Lung (tissue), 12 donors: ENCODE measurements around the gene GLRX5. TPM values are rescaled to one million over a fixed set of nuclear protein-coding genes. Genes with fewer than 3 reads are reported as not detected.

Source experiments
- ATAC-seq: fragments of 200-7000 bp; cut with Tn5 transposase; one replicate; pipeline ENCODE4 v1.9.1; 2020; ENCODE audit warnings: moderate number of reproducible peaks; ENCODE audit not compliant: insufficient read depth, low FRiP score
- DNase-seq, 3 donors: peaks; one replicate each; pipeline ENCODE4 v3.0.0-alpha.2; 2013 to 2017
- H3K27ac ChIP-seq, 2 donors: one replicate each; pipeline ENCODE4 v1.5.1; 2013; ENCODE audit warnings: mild to moderate bottlenecking in 2 of 2, moderate library complexity in 2 of 2, control low read depth in 1 of 2, inconsistent platforms in 1 of 2, low read depth in 1 of 2, low read length in 1 of 2
- H3K27me3 ChIP-seq, 3 donors: one replicate each; pipeline ENCODE4 v1.5.1; 2013; ENCODE audit warnings: low read length in 2 of 3; ENCODE audit not compliant: control insufficient read depth in 3 of 3, insufficient read depth in 3 of 3
- H3K36me3 ChIP-seq, 4 donors: one replicate each; pipeline ENCODE4 v1.5.1; 2013; ENCODE audit warnings: low read length in 4 of 4, mild to moderate bottlenecking in 1 of 4, moderate library complexity in 1 of 4; ENCODE audit not compliant: control insufficient read depth in 4 of 4, insufficient read depth in 4 of 4
- H3K4me1 ChIP-seq, 5 donors: one replicate each; pipeline ENCODE4 v1.5.1; 2013; ENCODE audit warnings: low read length in 5 of 5, mild to moderate bottlenecking in 2 of 5, moderate library complexity in 1 of 5; ENCODE audit not compliant: control insufficient read depth in 5 of 5, insufficient read depth in 5 of 5
- H3K4me3 ChIP-seq: one replicate; pipeline ENCODE4 v1.5.1; 2013; ENCODE audit warnings: mild to moderate bottlenecking, control low read depth, moderate library complexity
- H3K9ac ChIP-seq, 2 donors: one replicate each; pipeline ENCODE4 v1.5.1; 2013; ENCODE audit warnings: low read length in 2 of 2, control low read depth in 1 of 2; ENCODE audit not compliant: insufficient read depth in 1 of 2
- H3K9me3 ChIP-seq, 4 donors: one replicate each; pipeline ENCODE4 v1.5.1; 2013; ENCODE audit warnings: low read length in 3 of 4, mild to moderate bottlenecking in 1 of 4, moderate library complexity in 1 of 4; ENCODE audit not compliant: control insufficient read depth in 4 of 4, insufficient read depth in 3 of 4
- WGBS, 2 donors: extraction: QIAGEN DNeasy Blood & Tissue Kit; methylation state at CpG; one replicate each; pipeline ENCODE4 v1.1.7; 2013; 5-methylcytosine and 5-hydroxymethylcytosine counted together
- polyA plus RNA-seq, 2 donors: library from polyadenylated mRNA; stranded (reverse); fragments of 200-250 nt; gene quantifications; one replicate each; pipeline ENCODE4 v1.2.1, GENCODE V29; 2013
- total RNA-seq, 2 donors: library from RNA; depleted of rRNA in 1 of 2; stranded (reverse); fragments of >200 nt in 1 of 2; gene quantifications; one replicate each; pipeline ENCODE4 v1.2.1, GENCODE V29; 2014 to 2021
- TF ChIP-seq, protein P1 (sequence below): IDR thresholded peaks from 2 replicates; pipeline ENCODE4 v1.5.1; 2012; ENCODE audit warnings: mild to moderate bottlenecking; ENCODE audit errors: control extremely low read depth, extremely low read depth
- donor health status: control.
- donor health status: control.
- donor health status: Bipolar disorder and iron deficiency.
- donor health status: healthy.
- donor health status: DM: yes; HTN: yes; CAD: no.

The GLRX5 gene
- total and polyA plus RNA-seq, 4 donors = 22.4 to 35.6 (median 29.1) TPM

DNA sequence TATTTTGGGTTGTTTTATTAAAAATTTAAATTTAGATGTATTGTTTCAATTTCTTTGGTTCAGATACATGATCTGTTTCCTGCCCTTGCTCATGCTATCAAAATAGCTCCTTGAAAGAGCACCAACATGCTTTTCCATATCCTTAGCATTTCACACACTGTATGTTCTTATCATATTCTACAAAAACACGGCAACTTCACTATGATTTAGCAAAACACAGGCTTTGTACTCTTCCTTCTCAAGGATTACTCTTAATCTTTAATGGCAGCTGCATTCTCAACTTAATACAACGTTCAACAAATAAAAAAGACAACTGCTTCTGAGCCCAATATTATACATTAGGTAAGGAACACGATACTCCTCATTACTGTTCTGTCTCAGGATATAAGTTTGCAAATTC lies 2.9 kb upstream of the GLRX5 start:
- DNase-seq (no peak), ATAC-seq (no peak)
- 55 to 61% methylated on average over 3 of the region's 3 CpGs for WGBS, 2 donors
- TF ChIP-seq, protein P1, sequence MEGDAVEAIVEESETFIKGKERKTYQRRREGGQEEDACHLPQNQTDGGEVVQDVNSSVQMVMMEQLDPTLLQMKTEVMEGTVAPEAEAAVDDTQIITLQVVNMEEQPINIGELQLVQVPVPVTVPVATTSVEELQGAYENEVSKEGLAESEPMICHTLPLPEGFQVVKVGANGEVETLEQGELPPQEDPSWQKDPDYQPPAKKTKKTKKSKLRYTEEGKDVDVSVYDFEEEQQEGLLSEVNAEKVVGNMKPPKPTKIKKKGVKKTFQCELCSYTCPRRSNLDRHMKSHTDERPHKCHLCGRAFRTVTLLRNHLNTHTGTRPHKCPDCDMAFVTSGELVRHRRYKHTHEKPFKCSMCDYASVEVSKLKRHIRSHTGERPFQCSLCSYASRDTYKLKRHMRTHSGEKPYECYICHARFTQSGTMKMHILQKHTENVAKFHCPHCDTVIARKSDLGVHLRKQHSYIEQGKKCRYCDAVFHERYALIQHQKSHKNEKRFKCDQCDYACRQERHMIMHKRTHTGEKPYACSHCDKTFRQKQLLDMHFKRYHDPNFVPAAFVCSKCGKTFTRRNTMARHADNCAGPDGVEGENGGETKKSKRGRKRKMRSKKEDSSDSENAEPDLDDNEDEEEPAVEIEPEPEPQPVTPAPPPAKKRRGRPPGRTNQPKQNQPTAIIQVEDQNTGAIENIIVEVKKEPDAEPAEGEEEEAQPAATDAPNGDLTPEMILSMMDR = no peak
- no peaks in the 10 kb centered on the region for H3K9me3 ChIP-seq
- H3K4me1 ChIP-seq = peaks cover 11 to 49% (median 28%) of the 10 kb centered on the region in 5 donors
- H3K27ac ChIP-seq = no peak overlapping the region
- no peak overlapping the region for H3K4me3 ChIP-seq
- peaks cover 0 to 4% (median 1%) of the 10 kb centered on the region in 4 donors for H3K36me3 ChIP-seq
- H3K27me3 ChIP-seq = no peaks in the 10 kb centered on the region
- H3K9ac ChIP-seq = peak overlapping the region in 1 of 2 donors; percentile 71

- Histone ChIP-seq H3K4me3 (peak overlapping the region; percentile 81), H3K4me1 (peaks cover 11 to 56% (median 31%) of the 10 kb centered on the region in 5 donors), H3K36me3 (peaks cover 0 to 4% (median 1%) of the 10 kb centered on the region in 4 donors), H3K9me3 (no peaks in the 10 kb centered on the region), H3K27me3 (no peaks in the 10 kb centered on the region), H3K27ac (peak overlapping the region; percentile 78 to 91), H3K9ac (peak overlapping the region; percentile 71 to 73)
- ATAC-seq = no peak
- 8% methylated on average over 10 of the region's 10 CpGs for WGBS, 2 donors
- TF ChIP-seq, protein P1 = no peak
- peak; percentile 43 to 82 (median 79) for DNase-seq
Measured at GRCh38 chr14:95533391-95533821, 1.4 kb upstream of the GLRX5 start.

- H3K27ac ChIP-seq = peak overlapping the region; percentile 78 to 91
- H3K4me3 ChIP-seq = peak overlapping the region; percentile 81
- ATAC-seq = no peak
- no peaks in the 10 kb centered on the region for H3K9me3 ChIP-seq
- 0 to 1% methylated on average over 18 of the region's 18 CpGs for WGBS, 2 donors
- peaks cover 11 to 56% (median 31%) of the 10 kb centered on the region in 5 donors for H3K4me1 ChIP-seq
- peak overlapping the region; percentile 71 to 73 for H3K9ac ChIP-seq
- peak in 1 of 3 donors; percentile 13 for DNase-seq
- H3K36me3 ChIP-seq = peaks cover 0 to 4% (median 1%) of the 10 kb centered on the region in 4 donors
- no peaks in the 10 kb centered on the region for H3K27me3 ChIP-seq
- TF ChIP-seq, protein P1 = no peak
Measured at GRCh38 chr14:95533822-95534221, 1.0 kb upstream of the GLRX5 start.
